DOHH2 (cell line): ENCODE results near the gene EIF4A3.

Experiments
- H3F3A ChIP-seq: fragments of 200-600 bp; sonication (generic), shearing (Covaris generic); 2 replicates; pipeline ENCODE4 v1.6.0; 2016; ENCODE audit warnings: antibody characterized with exemption, mild to moderate bottlenecking; ENCODE audit not compliant: control insufficient read depth, insufficient read depth
- H3K27ac ChIP-seq: fragments of 200-600 bp; sonication (generic); 2 replicates; pipeline ENCODE4 v1.5.1; 2014; ENCODE audit warnings: low read depth, mild to moderate bottlenecking, low read length, moderate library complexity
- H3K27me3 ChIP-seq: fragments of 200-600 bp; sonication (generic); 2 replicates; pipeline ENCODE4 v1.6.1; 2014; ENCODE audit warnings: mild to moderate bottlenecking, low read length, mixed read lengths; ENCODE audit not compliant: control insufficient read depth
- H3K36me3 ChIP-seq: fragments of 200-600 bp; sonication (generic); 2 replicates; pipeline ENCODE4 v1.6.1; 2014; ENCODE audit warnings: mild to moderate bottlenecking, low read length, moderate library complexity, mixed read lengths; ENCODE audit not compliant: control insufficient read depth
- H3K4me1 ChIP-seq: fragments of 200-600 bp; sonication (generic); 2 replicates; pipeline ENCODE4 v1.6.1; 2014; ENCODE audit warnings: mild to moderate bottlenecking, low read length, mixed read lengths; ENCODE audit not compliant: control insufficient read depth
- H3K4me2 ChIP-seq: fragments of 200-600 bp; sonication (generic); 2 replicates; pipeline ENCODE4 v1.6.0; 2014; ENCODE audit warnings: mild to moderate bottlenecking, low read length, moderate library complexity
- H3K4me3 ChIP-seq: fragments of 200-600 bp; sonication (generic); 2 replicates; pipeline ENCODE4 v1.5.1; 2014; ENCODE audit warnings: mild to moderate bottlenecking, low read length, mixed read lengths
- H3K79me2 ChIP-seq: fragments of 200-600 bp; sonication (generic); 2 replicates; pipeline ENCODE4 v1.6.1; 2014; ENCODE audit warnings: mild to moderate bottlenecking, low read length, mixed read lengths; ENCODE audit not compliant: control insufficient read depth
- H3K9me2 ChIP-seq: fragments of 200-600 bp; sonication (generic); replicated peaks from 2 replicates; pipeline ENCODE4 v1.6.1; 2014; ENCODE audit warnings: mild to moderate bottlenecking, low read length, mixed read lengths; ENCODE audit not compliant: control insufficient read depth
- H3K9me3 ChIP-seq: fragments of 200-600 bp; sonication (generic); 2 replicates; pipeline ENCODE4 v1.6.1; 2014; ENCODE audit warnings: antibody characterized with exemption, low read length, mixed read lengths; ENCODE audit not compliant: control insufficient read depth, insufficient read depth
- H4K20me1 ChIP-seq: fragments of 200-600 bp; sonication (generic); 2 replicates; pipeline ENCODE4 v1.6.0; 2014; ENCODE audit warnings: low read depth, mild to moderate bottlenecking, antibody characterized with exemption, low read length, moderate library complexity; ENCODE audit not compliant: control insufficient read depth, insufficient read depth
- EZH2phosphoT487 ChIP-seq: fragments of 200-600 bp; sonication (generic); IDR thresholded peaks from 2 replicates; pipeline ENCODE4 v1.6.1; 2017; ENCODE audit warnings: borderline replicate concordance, mild to moderate bottlenecking, antibody characterized with exemption, low read length, moderate library complexity, mixed read lengths
- TF ChIP-seq, protein P1 (sequence below): fragments of 200-600 bp; sonication (generic); IDR thresholded peaks from one replicate; pipeline ENCODE4 v1.5.1; 2014; ENCODE audit warnings: antibody characterized with exemption, mild to moderate bottlenecking, low read depth, low read length; ENCODE audit not compliant: poor library complexity, severe bottlenecking

Gene EIF4A3

DNA sequence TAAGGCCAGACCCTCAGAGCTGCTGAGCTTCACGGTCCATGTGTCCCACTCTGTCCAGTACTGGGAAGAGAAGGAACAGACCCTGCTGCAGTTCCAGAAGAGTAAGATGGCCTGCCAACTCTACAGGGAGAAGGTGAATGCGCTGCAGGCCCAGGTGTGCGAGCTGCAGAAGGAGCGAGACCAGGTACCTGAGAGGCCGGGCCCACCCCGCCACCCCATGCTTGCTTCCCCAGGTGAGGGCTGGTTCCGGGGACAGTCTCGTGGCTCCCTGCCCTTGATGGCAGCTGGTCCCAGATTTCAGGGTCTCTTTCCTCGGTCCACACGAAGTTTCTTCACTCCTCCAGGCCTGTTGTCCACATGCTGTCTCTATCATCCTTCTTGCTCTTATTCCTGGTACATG is 43.8 kb upstream of the EIF4A3 start:
- no peak overlapping the region for H3K4me3 ChIP-seq
- H3K27ac ChIP-seq: no peak overlapping the region
- no peaks in the 10 kb centered on the region for H4K20me1 ChIP-seq
- H3K4me1 ChIP-seq: no peaks in the 10 kb centered on the region
- H3K4me2 ChIP-seq: no peak overlapping the region
- no peaks in the 10 kb centered on the region for H3K9me2 ChIP-seq
- H3F3A ChIP-seq: no peaks in the 10 kb centered on the region
- no peak for TF ChIP-seq EZH2phosphoT487
- TF ChIP-seq, protein P1, sequence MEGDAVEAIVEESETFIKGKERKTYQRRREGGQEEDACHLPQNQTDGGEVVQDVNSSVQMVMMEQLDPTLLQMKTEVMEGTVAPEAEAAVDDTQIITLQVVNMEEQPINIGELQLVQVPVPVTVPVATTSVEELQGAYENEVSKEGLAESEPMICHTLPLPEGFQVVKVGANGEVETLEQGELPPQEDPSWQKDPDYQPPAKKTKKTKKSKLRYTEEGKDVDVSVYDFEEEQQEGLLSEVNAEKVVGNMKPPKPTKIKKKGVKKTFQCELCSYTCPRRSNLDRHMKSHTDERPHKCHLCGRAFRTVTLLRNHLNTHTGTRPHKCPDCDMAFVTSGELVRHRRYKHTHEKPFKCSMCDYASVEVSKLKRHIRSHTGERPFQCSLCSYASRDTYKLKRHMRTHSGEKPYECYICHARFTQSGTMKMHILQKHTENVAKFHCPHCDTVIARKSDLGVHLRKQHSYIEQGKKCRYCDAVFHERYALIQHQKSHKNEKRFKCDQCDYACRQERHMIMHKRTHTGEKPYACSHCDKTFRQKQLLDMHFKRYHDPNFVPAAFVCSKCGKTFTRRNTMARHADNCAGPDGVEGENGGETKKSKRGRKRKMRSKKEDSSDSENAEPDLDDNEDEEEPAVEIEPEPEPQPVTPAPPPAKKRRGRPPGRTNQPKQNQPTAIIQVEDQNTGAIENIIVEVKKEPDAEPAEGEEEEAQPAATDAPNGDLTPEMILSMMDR: no peak
- no peaks in the 10 kb centered on the region for H3K36me3 ChIP-seq
- H3K9me3 ChIP-seq: no peaks in the 10 kb centered on the region
- no peaks in the 10 kb centered on the region for H3K27me3 ChIP-seq
- no peaks in the 10 kb centered on the region for H3K79me2 ChIP-seq

GRCh38 chr17:80189611-80190010 is 42.7 kb upstream of the EIF4A3 start:
- no peak overlapping the region for H3K27ac ChIP-seq
- no peaks in the 10 kb centered on the region for H3F3A ChIP-seq
- H3K9me2 ChIP-seq: no peaks in the 10 kb centered on the region
- H3K79me2 ChIP-seq: no peaks in the 10 kb centered on the region
- no peak overlapping the region for H3K4me3 ChIP-seq
- H3K4me1 ChIP-seq: no peaks in the 10 kb centered on the region
- TF ChIP-seq, protein P1: no peak
- TF ChIP-seq EZH2phosphoT487: no peak
- H4K20me1 ChIP-seq: no peaks in the 10 kb centered on the region
- H3K4me2 ChIP-seq: no peak overlapping the region
- no peaks in the 10 kb centered on the region for H3K9me3 ChIP-seq
- H3K36me3 ChIP-seq: no peaks in the 10 kb centered on the region
- no peaks in the 10 kb centered on the region for H3K27me3 ChIP-seq

DNA sequence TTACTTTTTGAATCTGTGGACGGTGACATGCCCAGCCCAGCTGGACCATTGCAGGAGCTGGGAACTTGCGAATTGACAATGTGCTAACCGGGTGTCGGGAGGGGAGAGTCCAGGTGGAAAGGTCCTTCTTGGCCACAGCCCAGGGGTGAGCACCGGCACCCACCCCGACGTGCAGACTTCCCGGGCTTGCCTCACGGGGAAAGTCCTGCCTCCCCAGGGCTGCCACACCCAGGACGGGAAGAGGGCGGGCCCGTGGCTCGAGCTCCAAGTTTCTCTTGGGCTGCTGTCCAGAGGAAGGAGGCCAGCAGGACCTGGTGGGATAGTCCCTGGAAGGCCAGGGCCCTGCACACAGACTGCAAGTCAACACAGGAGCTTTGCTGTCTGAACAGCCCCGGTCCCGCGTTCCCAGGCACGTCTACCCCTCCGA is 40.6 kb upstream of the EIF4A3 start:
- no peaks in the 10 kb centered on the region for H4K20me1 ChIP-seq
- no peaks in the 10 kb centered on the region for H3K79me2 ChIP-seq
- H3K4me2 ChIP-seq: no peak overlapping the region

More for the DNA sequence above, 40.6 kb upstream of the EIF4A3 start:
- Histone ChIP-seq H3K9me3 (no peaks in the 10 kb centered on the region), H3K9me2 (no peaks in the 10 kb centered on the region), H3F3A (no peaks in the 10 kb centered on the region), H3K4me1 (no peaks in the 10 kb centered on the region), H3K27me3 (no peaks in the 10 kb centered on the region), H3K36me3 (no peaks in the 10 kb centered on the region), H3K4me3 (no peak overlapping the region), H3K27ac (no peak overlapping the region)
- TF ChIP-seq, protein P1: no peak
- TF ChIP-seq EZH2phosphoT487: no peak
